Naive thymus-derived CD4-positive, alpha-beta T cell (primary cell): Measurements from ENCODE around the gene PJA1. TPM values are rescaled to one million over a fixed set of nuclear protein-coding genes. Genes with fewer than 3 reads are reported as not detected.

ENCODE experiments used
- ATAC-seq: fragments of 150-1000 bp; cut with Tn5 transposase; 2 replicates; pipeline ENCODE4 v1.10.0; 2021; ENCODE audit warnings: mild to moderate bottlenecking, moderate library complexity
- CTCF ChIA-PET: fragments of 350-600 bp; sonication (Branson Sonifier 250); formaldehyde crosslinking; loops from one replicate; lab custom pipeline; 2021; ENCODE audit warnings: antibody characterized with exemption; lab: Charles Lee
- POLR2A ChIA-PET: fragments of 350-600 bp; sonication (Branson Sonifier 250); formaldehyde crosslinking; loops from one replicate; lab custom pipeline; 2021; ENCODE audit warnings: antibody characterized with exemption, inconsistent platforms; lab: Charles Lee
- DNase-seq, 9 donors: peaks; one replicate each; pipeline versions ENCODE4 v3.0.0 to v3.0.0-alpha.2; 2020 to 2022; ENCODE audit warnings: mixed read lengths in 1 of 9
- H3K27ac ChIP-seq: one replicate; pipeline ENCODE4 v1.7.0; 2013; ENCODE audit warnings: mild to moderate bottlenecking, low read depth, low read length, moderate library complexity
- H3K27me3 ChIP-seq, 2 donors: one replicate each; pipeline ENCODE4 v1.7.0; 2013; ENCODE audit warnings: low read length in 2 of 2, mild to moderate bottlenecking in 2 of 2, moderate library complexity in 2 of 2; ENCODE audit not compliant: control insufficient read depth in 2 of 2, insufficient read depth in 2 of 2
- H3K36me3 ChIP-seq, 3 experiments: 1 replicate in 2 of 3; 2 replicates in 1 of 3; pipeline ENCODE4 v1.7.0; 2013; ENCODE audit warnings: low read length in 3 of 3, mild to moderate bottlenecking in 3 of 3, moderate library complexity in 1 of 3; ENCODE audit not compliant: insufficient read depth in 3 of 3, control insufficient read depth in 2 of 3
- H3K4me1 ChIP-seq, 2 donors: one replicate each; pipeline ENCODE4 v1.7.0; 2013; ENCODE audit warnings: low read length in 2 of 2, mild to moderate bottlenecking in 2 of 2, moderate library complexity in 1 of 2; ENCODE audit not compliant: control insufficient read depth in 2 of 2, insufficient read depth in 2 of 2
- H3K4me3 ChIP-seq: 2 replicates; pipeline ENCODE4 v1.7.0; 2013; ENCODE audit warnings: mild to moderate bottlenecking, low read length
- H3K9me3 ChIP-seq, 3 experiments: 1 replicate in 2 of 3; 2 replicates in 1 of 3; pipeline ENCODE4 v1.7.0; 2013; ENCODE audit warnings: low read length in 3 of 3; ENCODE audit not compliant: control insufficient read depth in 2 of 3
- H3K27ac Mint-ChIP-seq, 9 donors: one replicate each; pipeline ENCODE4 v1.8.0; 2020 to 2022; ENCODE audit warnings: mixed read lengths in 9 of 9, mild to moderate bottlenecking in 8 of 9, moderate library complexity in 5 of 9, inconsistent platforms in 2 of 9
- H3K27me3 Mint-ChIP-seq, 5 donors: one replicate each; pipeline ENCODE4 v1.8.0; 2021 to 2022; ENCODE audit warnings: mixed read lengths in 5 of 5, mild to moderate bottlenecking in 1 of 5
- H3K36me3 Mint-ChIP-seq, 5 donors: one replicate each; pipeline ENCODE4 v1.8.0; 2020 to 2022; ENCODE audit warnings: mixed read lengths in 5 of 5, mild to moderate bottlenecking in 3 of 5, inconsistent platforms in 1 of 5
- H3K4me1 Mint-ChIP-seq, 7 donors: one replicate each; pipeline ENCODE4 v1.8.0; 2020 to 2022; ENCODE audit warnings: mixed read lengths in 7 of 7, mild to moderate bottlenecking in 3 of 7, inconsistent platforms in 1 of 7
- H3K4me3 Mint-ChIP-seq, 10 donors: one replicate each; pipeline ENCODE4 v1.8.0; 2020 to 2022; ENCODE audit warnings: mild to moderate bottlenecking in 10 of 10, mixed read lengths in 10 of 10, moderate library complexity in 6 of 10, inconsistent platforms in 2 of 10
- H3K9me3 Mint-ChIP-seq, 11 donors: one replicate each; pipeline ENCODE4 v1.8.0; 2020 to 2022; ENCODE audit warnings: mixed read lengths in 11 of 11, mild to moderate bottlenecking in 4 of 11, inconsistent platforms in 1 of 11, moderate library complexity in 1 of 11
- intact Hi-C, 2 donors: fragments of 100-400 bp; cut with micrococcal nuclease; formaldehyde crosslinking; loops; one replicate each; pipeline ENCODE4 v1.15.1; 2023
- polyA plus RNA-seq, 2 donors: library from polyadenylated mRNA; unstranded; fragments of 300-500 nt; fragmentation: Illumina TruSeq; gene quantifications; one replicate each; pipeline ENCODE4 v1.2.3, GENCODE V29; 2021
- total RNA-seq, 6 experiments: library from RNA in 5 of 6; stranded (reverse) in 5 of 6; gene quantifications; 1 replicate in 5 of 6; 2 replicates in 1 of 6; pipeline ENCODE4 v1.2.3 and lab custom pipeline; 2021 to 2026

Gene PJA1
- total and polyA plus RNA-seq, 7 experiments from 2014 or later = 14.4 to 53.5 (median 23.0) TPM

DNA sequence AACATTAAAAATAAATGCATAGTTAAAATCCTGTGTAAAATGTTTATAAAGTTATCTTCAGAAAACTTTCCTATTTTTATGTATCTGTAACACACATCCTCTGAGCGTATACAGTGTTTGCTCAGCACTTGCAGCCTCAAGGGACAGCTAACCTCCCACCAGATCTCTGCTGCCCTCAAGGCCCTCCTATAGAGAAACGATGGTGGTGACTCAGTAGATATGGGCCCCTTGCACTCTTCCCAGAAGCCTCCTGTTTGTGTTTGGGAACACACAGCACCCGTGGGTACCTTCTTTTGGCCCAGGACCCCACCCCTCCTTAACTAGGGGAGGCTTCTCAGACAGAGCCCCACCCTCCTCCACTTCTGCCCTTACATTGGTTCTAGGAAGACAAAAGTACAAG lies 26.7 kb downstream of the PJA1 start:
- Mint-ChIP-seq H3K27me3 (peaks cover 0 to 19% (median 7%) of the 10 kb centered on the region in 5 donors), H3K27ac (no peak overlapping the region), H3K9me3 (no peaks in the 10 kb centered on the region), H3K4me1 (no peaks in the 10 kb centered on the region), H3K4me3 (no peak overlapping the region), H3K36me3 (no peaks in the 10 kb centered on the region)
- H3K36me3 ChIP-seq = no peaks in the 10 kb centered on the region
- ATAC-seq (no peak), DNase-seq (no peak)
- no peaks in the 10 kb centered on the region for H3K27me3 ChIP-seq
- no peak overlapping the region for H3K27ac ChIP-seq
- no peak overlapping the region for H3K4me3 ChIP-seq
- intact Hi-C loops = no loop called here
- ChIA-PET POLR2A (no interaction called here), CTCF (no interaction called here)
- no peaks in the 10 kb centered on the region for H3K4me1 ChIP-seq
- no peaks in the 10 kb centered on the region for H3K9me3 ChIP-seq

DNA sequence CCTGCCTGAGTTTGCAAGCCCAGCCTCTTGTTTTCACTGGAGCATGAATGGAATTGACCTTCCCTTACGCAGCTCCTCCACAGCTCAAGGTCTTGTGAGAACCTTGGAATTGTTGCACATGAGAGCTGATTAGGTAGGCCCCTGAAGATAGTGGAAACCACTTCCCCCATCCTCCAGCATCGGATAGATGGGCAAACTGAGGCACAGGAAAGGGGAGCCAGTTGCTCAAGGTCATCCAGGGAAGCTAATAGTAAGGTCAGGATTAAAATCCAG lies 27.2 kb downstream of the PJA1 start:
- Histone ChIP-seq H3K4me1 (no peaks in the 10 kb centered on the region), H3K9me3 (no peaks in the 10 kb centered on the region), H3K27ac (no peak overlapping the region), H3K27me3 (no peaks in the 10 kb centered on the region), H3K4me3 (no peak overlapping the region), H3K36me3 (no peaks in the 10 kb centered on the region)
- no peaks in the 10 kb centered on the region for H3K36me3 Mint-ChIP-seq
- H3K4me3 Mint-ChIP-seq = no peak overlapping the region
- H3K27ac Mint-ChIP-seq = no peak overlapping the region
- no peak for DNase-seq
- POLR2A ChIA-PET = no interaction called here
- peaks cover 4 to 24% (median 11%) of the 10 kb centered on the region in 5 donors for H3K27me3 Mint-ChIP-seq
- CTCF ChIA-PET = no interaction called here
- intact Hi-C loops = no loop called here
- H3K4me1 Mint-ChIP-seq = no peaks in the 10 kb centered on the region
- no peaks in the 10 kb centered on the region for H3K9me3 Mint-ChIP-seq
- no peak for ATAC-seq

- intact Hi-C loops = no loop called here
- H3K27ac Mint-ChIP-seq = no peak overlapping the region
- no peaks in the 10 kb centered on the region for H3K4me1 Mint-ChIP-seq
- Histone ChIP-seq H3K4me1 (no peaks in the 10 kb centered on the region), H3K36me3 (no peaks in the 10 kb centered on the region), H3K4me3 (no peak overlapping the region), H3K27me3 (no peaks in the 10 kb centered on the region), H3K27ac (no peak overlapping the region), H3K9me3 (no peaks in the 10 kb centered on the region)
- H3K36me3 Mint-ChIP-seq = no peaks in the 10 kb centered on the region
- H3K9me3 Mint-ChIP-seq = no peaks in the 10 kb centered on the region
- ChIA-PET POLR2A (no interaction called here), CTCF (no interaction called here)
- ATAC-seq (no peak), DNase-seq (no peak)
- H3K4me3 Mint-ChIP-seq = peak overlapping the region in 1 of 10 donors; percentile 48
- H3K27me3 Mint-ChIP-seq = peaks cover 4 to 24% (median 11%) of the 10 kb centered on the region in 5 donors
These were observed 27.7 kb downstream of the PJA1 start for GRCh38 chrX:69137371-69138117.

DNA sequence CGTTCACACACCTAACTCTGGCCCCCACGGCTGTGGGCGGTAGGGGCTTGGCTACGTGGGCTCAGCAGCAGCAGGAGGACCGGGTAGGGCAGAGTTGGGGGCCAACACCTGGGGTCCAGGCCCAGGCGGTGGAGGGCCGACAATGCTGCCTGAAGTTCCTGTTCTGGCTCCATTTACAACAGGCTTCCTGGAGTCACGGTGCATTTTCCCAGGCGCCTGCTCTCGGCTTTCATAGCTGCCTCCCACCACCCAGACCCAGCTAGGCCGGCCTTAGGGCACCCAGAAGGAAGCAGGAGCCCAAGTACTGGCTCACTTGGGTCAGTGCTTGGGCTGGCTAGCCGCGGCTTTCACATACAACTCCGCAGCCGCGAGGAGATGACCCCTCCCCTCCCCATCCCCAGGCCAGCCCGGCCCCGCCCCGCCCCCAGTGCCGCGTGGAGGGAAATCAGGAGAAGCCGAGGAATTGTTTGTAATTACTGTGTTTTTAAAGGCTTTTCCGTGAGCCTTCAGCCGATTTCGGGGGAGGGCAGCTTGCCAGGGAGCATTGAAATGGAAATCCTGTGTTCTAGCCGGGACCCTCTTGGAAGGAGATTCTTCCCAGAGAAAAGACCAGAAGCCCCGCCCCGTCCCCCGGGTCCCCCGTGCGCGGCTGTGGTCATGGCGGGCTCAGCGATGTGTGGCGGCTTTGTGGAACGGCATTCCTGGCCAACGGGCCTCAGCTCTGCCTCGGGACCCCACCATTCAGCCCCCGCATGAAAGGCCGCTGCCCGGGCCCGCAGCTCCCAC lies 28.5 kb downstream of the PJA1 start:
- no peaks in the 10 kb centered on the region for H3K27me3 ChIP-seq
- Mint-ChIP-seq H3K4me3 (peak overlapping the region in 1 of 10 donors; percentile 48), H3K27me3 (peaks cover 4 to 26% (median 11%) of the 10 kb centered on the region in 5 donors), H3K9me3 (no peaks in the 10 kb centered on the region), H3K36me3 (no peaks in the 10 kb centered on the region), H3K27ac (no peak overlapping the region), H3K4me1 (no peaks in the 10 kb centered on the region)
- H3K4me3 ChIP-seq = no peak overlapping the region
- ATAC-seq (no peak), DNase-seq (no peak)
- H3K4me1 ChIP-seq = no peaks in the 10 kb centered on the region
- ChIA-PET CTCF (no interaction called here), POLR2A (no interaction called here)
- no peak overlapping the region for H3K27ac ChIP-seq
- intact Hi-C loops = no loop called here
- H3K36me3 ChIP-seq = no peaks in the 10 kb centered on the region
- H3K9me3 ChIP-seq = no peaks in the 10 kb centered on the region

GRCh38 chrX:69133921-69134542 lies 31.2 kb downstream of the PJA1 start:
- no peaks in the 10 kb centered on the region for H3K4me1 Mint-ChIP-seq
- Histone ChIP-seq H3K4me3 (no peak overlapping the region), H3K36me3 (no peaks in the 10 kb centered on the region), H3K9me3 (no peaks in the 10 kb centered on the region), H3K27me3 (no peaks in the 10 kb centered on the region), H3K4me1 (no peaks in the 10 kb centered on the region), H3K27ac (no peak overlapping the region)
- DNase-seq = no peak
- no peaks in the 10 kb centered on the region for H3K9me3 Mint-ChIP-seq
- POLR2A ChIA-PET = no interaction called here
- H3K27ac Mint-ChIP-seq = no peak overlapping the region
- H3K4me3 Mint-ChIP-seq = no peak overlapping the region
- no peak for ATAC-seq
- H3K36me3 Mint-ChIP-seq = no peaks in the 10 kb centered on the region
- CTCF ChIA-PET = no interaction called here
- peaks cover 4 to 31% (median 21%) of the 10 kb centered on the region in 5 donors for H3K27me3 Mint-ChIP-seq
- intact Hi-C loops = no loop called here

GRCh38 chrX:69131886-69132285 lies 33.4 kb downstream of the PJA1 start:
- intact Hi-C loops = no loop called here
- peaks cover 10 to 27% (median 21%) of the 10 kb centered on the region in 5 donors for H3K27me3 Mint-ChIP-seq
- POLR2A ChIA-PET = no interaction called here
- no peaks in the 10 kb centered on the region for H3K36me3 Mint-ChIP-seq
- DNase-seq (no peak), ATAC-seq (no peak)
- H3K9me3 Mint-ChIP-seq = no peaks in the 10 kb centered on the region
- Histone ChIP-seq H3K4me3 (no peak overlapping the region), H3K36me3 (no peaks in the 10 kb centered on the region), H3K27ac (no peak overlapping the region), H3K9me3 (no peaks in the 10 kb centered on the region), H3K4me1 (no peaks in the 10 kb centered on the region), H3K27me3 (no peaks in the 10 kb centered on the region)
- peaks cover 0 to 5% (median 4%) of the 10 kb centered on the region in 7 donors for H3K4me1 Mint-ChIP-seq
- CTCF ChIA-PET = no interaction called here
- H3K27ac Mint-ChIP-seq = no peak overlapping the region
- no peak overlapping the region for H3K4me3 Mint-ChIP-seq
